Germinal center (tissue), 1 donor: Measurements from ENCODE around the gene IL36B.
"Not testable (repeated sequence)": the region's sequence is repeated elsewhere in the genome, so short reads cannot be mapped to it uniquely, and the experiment has no call there.

ENCODE experiments used
- DNase-seq: peaks from one replicate; pipeline ENCODE4 v3.0.0; 2012; ENCODE audit warnings: mixed read lengths, low spot score

The IL36B gene

GRCh38 chr2:113052396-113052917, at the start of gene IL36B:
TSS of gene IL36B (minus strand) at chr2:113052867.
- no peak for DNase-seq

DNA sequence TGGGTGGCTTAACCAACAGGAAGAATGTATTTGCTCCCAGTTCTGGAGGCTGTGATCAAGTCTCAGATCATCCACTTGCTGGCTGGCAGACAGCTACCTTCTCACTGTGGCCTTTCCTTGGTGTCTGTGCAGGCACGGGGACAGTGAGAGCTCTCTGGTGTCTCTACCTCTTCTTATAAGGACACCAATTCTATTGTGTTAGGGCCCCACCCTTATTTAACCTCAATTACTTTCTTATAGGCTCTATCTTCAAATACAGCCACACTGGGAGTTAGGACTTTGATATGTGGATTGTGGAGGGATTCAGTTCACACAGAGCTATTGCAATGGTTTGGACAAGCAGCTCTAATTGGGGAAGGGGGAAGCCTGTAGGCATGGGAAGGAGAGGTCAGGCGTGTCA, 49.5 kb upstream of the IL36B start:
- DNase-seq: no peak

DNA sequence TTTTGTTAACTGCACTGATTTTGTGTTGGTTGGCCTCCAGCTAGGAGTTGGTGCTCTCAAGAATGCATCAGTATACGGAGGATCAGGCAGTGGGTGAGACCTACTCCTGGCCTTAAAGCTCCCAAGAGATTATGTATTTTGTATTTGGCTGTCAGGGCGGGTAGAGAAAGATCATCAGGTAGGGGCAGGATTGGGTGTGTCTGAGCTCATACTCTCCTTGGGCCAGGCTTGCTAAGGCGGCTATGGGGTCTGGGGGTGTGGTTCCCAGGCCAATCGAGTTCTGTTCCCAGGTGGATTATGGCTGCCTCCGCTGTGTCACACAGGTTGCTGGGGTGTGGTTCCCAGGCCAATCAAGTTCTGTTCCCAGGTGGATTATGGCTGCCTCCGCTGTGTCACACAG, 45.9 kb upstream of the IL36B start:
- no peak for DNase-seq

GRCh38 chr2:113098041-113098440, 45.4 kb upstream of the IL36B start:
- no peak for DNase-seq

- not testable (repeated sequence) for DNase-seq
These were observed 44.4 kb upstream of the IL36B start for GRCh38 chr2:113096842-113097618.

GRCh38 chr2:113096306-113096705, 43.6 kb upstream of the IL36B start:
- not testable (repeated sequence) for DNase-seq

DNA sequence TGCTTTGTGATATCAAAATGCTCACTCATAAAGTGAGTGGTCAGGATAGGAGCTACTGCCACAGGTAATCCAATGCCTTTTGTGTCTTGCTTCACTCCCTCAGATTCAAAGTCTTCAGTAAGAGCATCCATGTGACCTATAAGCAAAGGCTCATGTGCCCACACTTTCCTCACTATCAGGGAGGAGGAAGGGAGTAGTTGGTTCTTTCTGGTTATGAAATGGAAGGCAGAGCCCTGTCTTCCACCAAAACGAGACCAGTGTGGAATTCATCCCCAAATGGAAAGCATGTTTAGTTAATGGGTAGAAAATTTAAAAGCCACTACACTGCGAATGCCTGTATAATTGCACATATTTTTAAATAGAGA, 40.9 kb upstream of the IL36B start:
- no peak for DNase-seq

DNA sequence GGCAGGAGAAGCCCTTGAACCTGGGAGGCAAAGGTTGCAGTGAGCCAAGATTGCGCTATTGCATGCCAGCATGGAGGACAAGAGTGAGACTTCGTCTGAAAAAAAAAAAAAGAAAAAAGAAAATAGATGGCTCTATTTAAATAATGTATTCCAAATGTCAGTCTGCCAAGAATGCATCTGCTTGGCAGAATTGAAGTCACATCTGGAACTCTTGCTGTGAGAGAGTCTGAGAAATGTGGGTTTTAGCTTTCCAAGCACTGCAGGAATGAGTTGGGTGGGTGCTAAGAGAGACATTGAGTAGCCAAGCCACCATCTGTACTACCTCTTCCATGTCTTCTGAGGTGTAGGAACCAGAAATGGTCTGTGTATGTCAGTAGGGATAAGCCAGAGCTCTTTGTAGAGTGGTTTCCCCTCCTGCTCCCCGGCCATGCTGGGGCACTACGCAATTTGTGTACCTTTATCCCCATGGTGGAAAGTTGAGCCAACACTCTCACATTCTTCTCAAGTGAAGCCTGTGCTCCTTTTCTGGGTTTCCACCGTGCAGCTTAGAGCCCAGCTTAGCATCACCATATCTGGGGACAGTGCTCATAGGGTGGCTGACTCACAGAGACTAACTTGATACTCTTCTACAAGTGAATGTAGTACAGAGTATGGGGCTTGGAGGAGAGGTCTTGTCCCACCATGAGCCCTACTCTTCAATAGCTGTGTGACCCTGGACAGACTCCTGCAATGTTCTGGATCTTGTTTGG, 40.4 kb upstream of the IL36B start:
- no peak for DNase-seq

DNA sequence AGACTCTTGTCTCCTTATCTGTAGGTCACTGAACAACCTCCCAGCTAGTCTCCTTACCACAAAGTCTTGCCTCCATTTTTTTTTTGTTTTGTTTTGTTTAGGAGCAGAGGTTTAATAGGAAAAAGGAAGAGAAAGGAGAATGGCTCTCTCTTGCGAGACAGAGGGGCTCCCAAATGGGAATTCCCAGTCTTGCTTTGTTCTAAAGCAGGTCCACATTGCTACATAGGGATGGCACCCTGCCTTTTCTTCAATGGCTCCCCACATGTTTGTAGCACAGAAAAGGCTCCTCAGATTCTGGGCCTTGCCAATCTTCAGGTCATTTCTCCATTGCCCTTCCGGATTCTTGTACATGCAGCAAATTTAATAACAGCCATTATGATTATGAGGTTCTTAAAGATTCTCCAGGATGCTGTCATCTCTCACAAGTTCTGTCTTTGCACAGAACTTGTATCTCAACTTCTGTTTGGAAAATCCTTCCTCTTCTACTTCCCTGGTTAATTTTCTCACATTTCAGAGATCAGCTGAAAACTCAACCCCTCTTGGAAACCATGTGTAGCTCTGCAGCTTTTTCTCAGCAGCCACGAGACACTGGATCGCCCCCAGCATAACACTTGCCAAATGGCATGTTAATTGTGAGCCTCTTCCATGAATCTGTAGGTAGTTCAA, 38.7 kb upstream of the IL36B start:
- no peak for DNase-seq

DNA sequence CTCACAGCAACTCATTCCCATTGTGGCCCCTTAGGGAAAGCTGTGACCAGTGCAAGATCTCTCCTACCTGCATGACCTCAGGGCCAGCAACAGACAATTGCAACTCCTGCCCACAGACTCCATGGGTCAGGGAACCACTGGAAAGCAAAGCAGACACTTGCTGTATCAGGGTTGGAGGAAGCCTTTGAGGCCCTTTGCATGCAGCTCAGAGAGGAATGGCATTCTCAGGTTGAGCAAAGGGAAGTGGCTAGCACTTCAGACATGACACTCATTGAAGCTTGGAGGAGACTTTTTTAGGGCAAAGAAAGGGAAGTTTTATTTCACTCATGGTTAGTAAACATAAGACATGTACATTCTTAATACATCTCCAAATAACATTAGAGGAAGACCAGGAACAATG, 37.2 kb upstream of the IL36B start:
- DNase-seq: no peak

DNA sequence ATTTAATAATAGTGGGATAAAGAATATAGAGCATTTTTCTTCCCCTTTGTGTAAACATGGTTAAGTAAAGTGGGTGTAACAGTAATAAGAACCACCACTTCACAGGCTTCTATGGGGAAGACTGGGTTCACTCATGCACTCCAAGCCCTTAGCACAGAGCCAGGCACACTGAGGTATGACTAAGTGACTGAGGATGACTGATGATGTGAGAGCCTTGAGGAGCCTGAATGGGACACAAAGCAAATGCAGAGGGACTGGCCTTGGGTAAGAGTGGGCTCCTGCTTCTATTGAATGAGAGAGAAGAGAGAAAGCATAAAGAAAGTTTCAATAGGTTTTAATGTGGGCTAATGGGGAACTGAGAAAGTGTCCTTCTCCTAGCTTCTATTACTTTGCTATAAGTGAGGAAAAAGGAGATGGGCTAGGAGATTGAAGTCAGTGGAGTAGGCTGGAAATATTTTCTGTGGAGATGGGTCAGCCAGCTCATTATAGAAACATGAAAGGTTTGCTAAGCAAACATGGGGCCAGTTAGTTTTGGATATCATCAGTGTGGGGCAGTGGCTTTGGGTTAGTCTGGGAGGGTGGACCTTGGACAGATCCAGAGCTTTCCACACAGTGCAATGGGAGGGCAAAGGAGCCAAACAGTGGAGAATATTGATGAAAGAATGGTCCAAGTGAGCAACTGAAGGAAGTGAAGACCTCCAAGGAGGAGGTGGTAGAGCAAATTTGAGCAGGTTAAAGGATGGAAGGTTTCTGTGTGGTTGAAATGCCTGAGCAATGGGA, 35.7 kb upstream of the IL36B start:
- DNase-seq: no peak

DNA sequence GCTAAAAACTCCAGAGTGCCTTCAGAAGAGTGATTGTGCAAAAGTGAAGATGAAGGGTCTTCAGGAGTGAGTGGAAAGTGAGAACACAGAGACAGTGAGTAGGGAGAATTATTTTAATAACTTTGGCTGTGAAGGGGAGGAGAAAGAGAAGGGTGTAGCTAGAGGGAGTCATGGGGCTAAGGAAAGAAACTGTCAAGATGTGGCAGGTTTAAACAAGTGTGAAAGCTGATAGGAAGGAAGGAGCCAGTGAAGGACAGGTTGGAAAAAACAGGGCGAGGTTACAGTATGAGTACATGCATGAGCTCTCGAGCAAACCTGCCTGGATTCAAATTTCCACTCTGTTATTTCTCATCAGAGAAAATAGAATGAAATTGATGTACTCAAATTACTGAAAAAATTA, 32.9 kb upstream of the IL36B start:
- DNase-seq: no peak

DNA sequence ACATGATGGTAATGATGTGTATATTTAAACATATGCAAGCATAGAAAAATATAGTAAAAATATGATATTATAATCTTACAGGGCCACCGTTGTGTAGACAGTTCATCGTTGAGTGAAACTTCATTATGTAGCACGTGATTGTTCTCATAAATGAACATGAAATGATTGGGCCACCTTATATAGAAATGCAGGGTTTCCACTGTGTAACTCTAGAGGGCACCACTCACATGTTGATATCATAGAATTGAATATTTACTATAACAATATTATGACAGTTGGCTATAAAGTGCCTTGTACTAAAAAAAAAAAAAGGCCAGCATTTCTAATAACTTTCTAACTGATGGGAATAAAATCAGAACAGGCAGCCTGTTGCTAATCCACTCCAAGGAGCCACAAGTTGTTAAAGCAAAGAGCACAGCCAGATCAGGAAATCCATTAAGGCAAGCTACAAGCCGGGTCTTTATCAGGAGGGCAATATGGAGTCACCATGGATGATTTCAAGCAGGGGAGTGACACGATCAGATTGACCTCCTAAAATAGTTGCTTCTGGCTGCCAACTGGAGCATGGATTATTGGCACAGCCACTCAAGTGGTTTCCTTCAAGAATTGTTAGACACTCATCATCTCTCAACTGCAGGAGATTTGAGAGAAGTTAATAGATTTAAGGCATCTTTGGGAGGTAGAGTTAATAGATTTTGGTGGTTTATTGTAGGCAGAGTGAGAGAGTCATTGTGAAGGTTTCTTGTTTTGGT, 31.8 kb upstream of the IL36B start:
- peak; percentile 20 for DNase-seq

GRCh38 chr2:113083296-113083695, 30.6 kb upstream of the IL36B start:
- no peak for DNase-seq

- DNase-seq: no peak
These were observed 29.0 kb upstream of the IL36B start for GRCh38 chr2:113081488-113082210.

GRCh38 chr2:113080134-113080533, 27.5 kb upstream of the IL36B start:
- peak; percentile 45 for DNase-seq

DNA sequence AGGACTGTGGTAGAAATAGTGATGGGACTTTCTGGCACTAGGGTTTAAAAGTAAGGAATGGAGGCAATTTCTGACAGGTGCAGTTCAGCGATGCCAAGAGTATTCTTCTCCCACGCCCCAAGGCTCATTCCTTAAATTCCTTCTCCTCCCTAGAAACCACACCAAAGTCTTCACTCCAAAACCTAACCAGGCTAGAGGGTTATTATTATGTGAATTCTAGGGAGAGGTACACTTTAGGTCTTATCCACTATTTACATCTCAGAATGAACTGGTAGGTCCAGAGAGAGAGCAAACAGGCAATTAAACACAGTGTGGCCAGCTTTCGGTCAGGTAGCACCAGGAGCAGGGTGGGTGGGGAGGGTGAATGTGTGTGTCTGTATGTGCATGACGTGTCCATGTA, 26.5 kb upstream of the IL36B start:
- no peak for DNase-seq

- no peak for DNase-seq
These were observed 25.7 kb upstream of the IL36B start for GRCh38 chr2:113078350-113078839.

GRCh38 chr2:113077921-113078320, 25.3 kb upstream of the IL36B start:
- DNase-seq: no peak

DNA sequence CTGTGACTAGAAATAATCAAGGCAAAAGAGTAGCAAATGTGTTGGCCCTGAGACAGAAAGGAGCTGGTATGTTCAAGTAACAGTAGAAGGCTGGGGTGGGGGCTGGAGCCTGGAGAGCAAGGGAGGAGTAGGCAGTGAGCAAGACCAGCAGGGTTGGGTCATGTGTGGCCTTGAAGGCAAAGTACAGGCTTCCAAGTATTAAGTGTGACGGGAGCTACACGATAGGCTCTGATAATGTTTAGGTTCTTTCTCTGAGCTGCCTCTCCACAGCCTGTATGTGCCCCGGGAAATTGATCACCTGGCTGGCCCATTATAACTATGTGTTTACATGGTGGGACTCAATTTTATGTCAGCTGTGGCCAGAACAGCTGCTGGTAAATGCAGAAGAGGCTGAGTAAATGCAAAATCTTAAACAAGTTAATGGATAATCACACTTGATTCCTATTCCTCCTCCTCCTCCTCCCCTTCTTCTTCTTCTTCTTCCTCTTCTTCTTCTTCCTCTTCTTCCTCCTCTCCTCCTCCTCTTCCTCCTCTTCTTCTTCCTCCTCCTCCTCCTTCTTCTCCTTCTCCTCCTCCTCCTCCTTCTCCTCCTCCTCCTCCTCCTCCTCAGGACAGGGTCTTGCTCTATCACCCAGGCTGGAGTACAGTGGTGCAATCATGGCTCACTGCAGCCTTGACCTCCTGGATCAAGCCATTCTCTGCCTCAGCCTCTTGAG, 24.4 kb upstream of the IL36B start:
- DNase-seq: no peak
